GM21515 (cell line): ENCODE measurements around the gene P2RY14.

Experiments
- ATAC-seq: cut with Tn5 transposase; IDR thresholded peaks from one replicate; pipeline ENCODE4 v1.9.1; 2021; ENCODE audit not compliant: unreplicated experiment

P2RY14 gene

GRCh38 chr3:151301787-151302186 is 23.4 kb upstream of the P2RY14 start:
- no peak for ATAC-seq

- ATAC-seq, result no peak
Measured at GRCh38 chr3:151300539-151300938, 22.2 kb upstream of the P2RY14 start.

- ATAC-seq, result no peak
Measured at GRCh38 chr3:151299006-151299405, 20.7 kb upstream of the P2RY14 start.

GRCh38 chr3:151297429-151297828 is 19.1 kb upstream of the P2RY14 start:
- ATAC-seq, result no peak

GRCh38 chr3:151296226-151296625 is 17.9 kb upstream of the P2RY14 start:
- no peak for ATAC-seq

- no peak for ATAC-seq
Measured at GRCh38 chr3:151293127-151293526, 14.8 kb upstream of the P2RY14 start.

GRCh38 chr3:151290673-151291072 is 12.3 kb upstream of the P2RY14 start:
- no peak for ATAC-seq

GRCh38 chr3:151289445-151289844 is 11.1 kb upstream of the P2RY14 start:
- ATAC-seq, result no peak

- ATAC-seq, result no peak
Measured at GRCh38 chr3:151285940-151286339, 7.6 kb upstream of the P2RY14 start.

- ATAC-seq, result no peak
Measured at GRCh38 chr3:151283907-151284461, 5.6 kb upstream of the P2RY14 start.

GRCh38 chr3:151283387-151283786 is 5.0 kb upstream of the P2RY14 start:
- no peak for ATAC-seq

GRCh38 chr3:151282921-151283320 is 4.6 kb upstream of the P2RY14 start:
- ATAC-seq, result peak; percentile 60

GRCh38 chr3:151281671-151282324 is 3.5 kb upstream of the P2RY14 start:
- ATAC-seq, result no peak

- ATAC-seq, result peak; percentile 48
Measured at GRCh38 chr3:151276687-151277042, 1.7 kb downstream of the P2RY14 start.

- peak; percentile 15 for ATAC-seq
Measured at GRCh38 chr3:151276038-151276686, 2.2 kb downstream of the P2RY14 start.

GRCh38 chr3:151275091-151275490 is 3.3 kb downstream of the P2RY14 start:
- ATAC-seq, result no peak

GRCh38 chr3:151269631-151270030 is 8.7 kb downstream of the P2RY14 start:
- no peak for ATAC-seq

- peak; percentile 67 for ATAC-seq
Measured at GRCh38 chr3:151268267-151269235, 9.8 kb downstream of the P2RY14 start.

- ATAC-seq, result no peak
Measured at GRCh38 chr3:151267066-151267465, 11.3 kb downstream of the P2RY14 start.

GRCh38 chr3:151265866-151266265 is 12.5 kb downstream of the P2RY14 start:
- ATAC-seq, result peak; percentile 92

GRCh38 chr3:151265166-151265565 is 13.2 kb downstream of the P2RY14 start:
- ATAC-seq, result no peak
